HG02973 (cell line): ENCODE results near the gene SRSF12.
"Not testable (repeated sequence)": the region's sequence is repeated elsewhere in the genome, so short reads cannot be mapped to it uniquely, and the experiment has no call there.

ENCODE experiments used
- ATAC-seq: cut with Tn5 transposase; IDR thresholded peaks from one replicate; pipeline ENCODE4 v1.9.1; 2021; ENCODE audit warnings: moderate library complexity; ENCODE audit not compliant: unreplicated experiment

The SRSF12 gene

DNA sequence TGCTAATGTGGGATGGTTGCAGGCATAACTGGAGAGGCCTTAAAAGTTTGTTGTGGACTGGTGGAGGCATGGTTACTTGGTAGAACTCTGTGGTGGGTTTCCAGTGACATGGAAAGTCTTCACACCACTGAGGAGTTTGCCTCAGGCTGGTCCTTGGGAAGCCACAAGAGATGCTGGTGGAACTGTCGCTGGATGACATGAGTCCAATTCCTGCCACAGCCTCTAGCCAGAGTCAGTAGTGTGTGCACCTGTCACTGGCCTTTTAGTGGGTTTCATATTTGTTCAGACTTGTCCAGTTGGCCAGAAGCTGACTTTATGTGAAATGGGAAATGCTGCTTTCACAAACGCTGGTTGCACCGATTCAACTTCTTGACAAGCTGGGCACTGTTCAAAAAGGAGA, 13.7 kb upstream of the SRSF12 start:
- no peak for ATAC-seq

DNA sequence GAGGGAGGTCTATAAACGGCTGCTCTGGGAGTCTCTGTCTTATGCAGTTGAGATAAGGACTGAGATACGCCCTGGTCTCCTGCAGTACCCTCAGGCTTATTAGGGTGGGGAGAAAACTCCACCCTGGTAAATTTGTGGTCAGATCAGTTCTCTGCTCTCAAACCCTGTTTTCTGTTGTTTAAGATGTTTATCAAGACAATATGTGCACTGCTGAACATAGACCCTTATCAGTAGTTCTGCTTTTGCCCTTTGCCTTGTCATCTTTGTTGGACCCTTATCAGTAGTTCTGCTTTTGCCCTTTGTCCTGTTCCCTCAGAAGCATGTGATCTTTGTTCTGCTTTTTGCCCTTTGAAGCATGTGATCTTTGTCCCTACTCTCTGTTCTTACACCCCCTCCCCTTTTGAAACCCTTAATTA, 10.4 kb upstream of the SRSF12 start:
- ATAC-seq = not testable (repeated sequence)

DNA sequence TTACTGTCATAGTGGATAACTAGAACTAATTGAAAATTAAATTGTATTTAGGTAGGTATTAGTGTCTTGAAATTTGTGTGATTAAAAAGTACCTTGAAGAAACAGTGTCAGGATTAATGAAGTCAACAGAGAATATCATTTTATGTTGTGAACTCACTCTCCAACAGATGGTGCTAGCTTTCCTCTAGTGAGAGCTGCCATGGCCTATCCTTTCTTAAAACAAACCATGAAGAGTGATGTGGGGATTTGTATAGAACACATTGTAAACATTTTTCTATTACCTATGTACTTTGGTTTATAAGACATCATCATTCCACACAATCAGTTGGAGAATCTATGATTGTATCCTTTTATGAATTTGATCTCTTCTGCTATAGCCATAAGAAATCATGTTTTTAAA, 4.8 kb upstream of the SRSF12 start:
- ATAC-seq = no peak

DNA sequence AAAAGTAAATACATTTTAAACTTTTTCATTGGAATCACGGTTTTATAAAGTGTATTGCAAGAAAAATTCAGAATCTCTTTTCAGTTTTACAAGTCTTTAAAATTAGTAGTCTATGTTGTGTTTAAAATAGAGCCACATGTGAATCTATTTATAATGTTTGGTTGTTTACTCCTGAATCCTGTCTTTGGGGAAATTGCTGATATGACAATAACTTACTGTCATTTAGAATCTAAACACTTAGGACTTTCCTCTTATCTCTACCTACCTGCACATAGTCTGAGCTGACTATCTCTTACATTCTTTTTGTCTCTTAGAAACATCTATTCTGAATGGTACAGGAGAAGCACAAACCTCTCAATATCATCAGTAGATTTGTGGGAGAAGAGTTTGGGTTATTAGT, 4.1 kb upstream of the SRSF12 start:
- ATAC-seq = no peak

DNA sequence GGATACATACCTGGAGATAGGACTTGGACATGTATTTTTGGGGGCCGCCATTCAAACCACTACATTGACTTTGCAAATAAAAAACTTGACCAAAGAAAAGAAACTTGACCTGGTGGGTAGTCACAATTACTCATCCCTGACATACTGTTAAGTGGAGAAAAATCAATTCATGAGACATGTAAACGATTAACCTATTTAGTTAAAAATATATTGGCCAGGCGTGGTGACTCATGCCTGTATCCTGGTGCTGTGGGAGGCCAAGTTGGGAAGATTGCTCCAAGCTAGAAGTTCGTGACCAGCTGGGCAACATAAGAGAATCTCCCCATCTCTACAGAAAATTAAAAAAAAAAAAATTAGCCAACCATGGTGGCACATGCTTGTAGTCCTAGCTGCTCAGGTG, 2.5 kb upstream of the SRSF12 start:
- no peak for ATAC-seq

DNA sequence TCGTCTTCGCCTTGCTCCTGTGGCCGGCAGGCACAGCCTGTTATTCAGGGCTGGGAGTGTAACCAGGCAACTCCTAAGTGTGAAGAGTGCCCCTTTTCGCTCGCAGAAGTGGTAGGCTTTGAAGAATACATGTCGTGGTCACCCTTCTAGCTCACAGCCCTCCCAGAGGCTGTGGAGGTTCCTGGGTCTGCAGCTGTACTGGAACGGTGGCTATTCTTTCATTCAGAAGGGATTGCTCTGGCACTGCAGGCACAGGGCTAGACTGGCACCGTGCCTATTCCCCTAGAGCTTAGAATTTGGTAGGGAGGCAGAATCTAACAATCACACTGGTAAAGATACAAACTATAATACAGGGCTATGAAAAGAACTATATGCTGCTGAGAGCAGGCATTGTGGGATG, 1.1 kb upstream of the SRSF12 start:
- no peak for ATAC-seq

DNA sequence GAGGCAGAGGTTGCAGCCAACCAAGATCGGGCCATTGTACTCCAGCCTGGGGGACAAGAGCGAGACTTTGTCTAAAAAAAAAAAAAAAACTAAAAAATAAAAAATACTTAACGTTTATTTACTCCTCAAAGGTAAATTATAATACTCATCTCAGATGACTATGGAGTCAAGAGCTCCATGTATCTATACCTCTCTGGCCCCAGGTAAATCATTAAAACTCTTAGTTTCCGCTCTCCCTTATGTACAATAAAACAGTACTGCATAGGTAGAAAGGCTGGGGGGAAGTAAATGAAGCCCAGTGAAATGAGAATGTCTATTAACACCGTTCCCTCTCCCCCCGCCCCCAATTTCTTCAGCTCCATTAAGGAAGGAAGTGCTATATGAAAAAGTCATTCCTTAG, 1.2 kb downstream of the SRSF12 start:
- no peak for ATAC-seq

DNA sequence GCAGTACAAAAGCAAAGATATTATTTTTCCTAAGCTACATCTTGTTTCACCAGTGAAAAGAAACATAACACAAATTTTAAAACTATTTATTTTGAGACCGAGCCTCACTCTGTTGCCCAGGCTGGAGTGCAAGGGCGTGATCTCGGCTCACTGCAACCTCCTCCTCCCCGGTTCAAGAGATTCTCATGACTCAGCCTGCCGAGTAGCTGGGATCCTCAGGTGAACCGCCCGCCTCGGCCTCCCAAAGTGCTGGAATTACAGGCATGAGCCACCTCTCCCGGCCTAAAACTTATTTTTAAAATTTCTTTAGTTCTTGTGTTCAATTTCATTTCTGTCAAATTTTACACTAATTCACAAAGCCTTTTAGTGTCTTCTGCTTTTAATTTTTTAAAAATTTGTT, 5.9 kb downstream of the SRSF12 start:
- no peak for ATAC-seq

DNA sequence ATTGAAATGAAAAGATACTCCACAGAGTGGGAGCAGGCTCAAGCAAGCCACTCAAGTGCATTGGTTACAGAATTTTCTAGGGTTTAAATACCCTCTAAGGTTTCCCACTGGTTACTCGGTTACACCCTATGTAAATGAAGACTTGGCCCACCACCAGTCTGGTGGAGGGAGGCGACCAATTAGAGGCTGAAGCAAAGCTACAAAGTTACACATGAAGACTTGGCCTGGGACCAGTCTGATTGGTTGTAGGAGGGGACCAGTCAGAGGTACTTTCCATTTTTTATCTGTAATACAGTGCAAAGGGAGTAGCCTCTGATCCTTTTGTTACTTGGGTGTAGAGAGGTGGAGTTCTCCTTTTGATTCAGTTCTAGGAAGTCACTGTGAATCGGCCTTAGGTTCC, 7.6 kb downstream of the SRSF12 start:
- ATAC-seq = no peak

DNA sequence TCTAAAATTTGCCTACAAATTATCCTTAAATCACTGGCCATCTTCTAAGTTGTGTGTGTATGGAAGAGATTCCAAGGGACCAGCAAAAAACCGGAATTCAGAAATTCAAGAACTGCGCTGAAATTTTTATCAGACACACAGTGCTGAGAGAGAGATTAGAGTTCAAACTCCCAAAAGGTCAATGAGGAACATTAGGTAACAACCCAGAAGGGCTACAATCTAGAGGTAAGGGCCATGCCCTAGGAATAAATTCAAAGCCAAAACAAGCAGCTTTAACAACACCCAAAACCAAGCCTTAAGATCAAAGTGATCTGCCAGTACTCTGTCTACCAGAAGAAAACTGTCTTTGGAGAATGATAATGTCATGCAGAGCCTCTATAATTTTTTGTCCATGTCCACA, 17.8 kb downstream of the SRSF12 start:
- ATAC-seq = no peak

DNA sequence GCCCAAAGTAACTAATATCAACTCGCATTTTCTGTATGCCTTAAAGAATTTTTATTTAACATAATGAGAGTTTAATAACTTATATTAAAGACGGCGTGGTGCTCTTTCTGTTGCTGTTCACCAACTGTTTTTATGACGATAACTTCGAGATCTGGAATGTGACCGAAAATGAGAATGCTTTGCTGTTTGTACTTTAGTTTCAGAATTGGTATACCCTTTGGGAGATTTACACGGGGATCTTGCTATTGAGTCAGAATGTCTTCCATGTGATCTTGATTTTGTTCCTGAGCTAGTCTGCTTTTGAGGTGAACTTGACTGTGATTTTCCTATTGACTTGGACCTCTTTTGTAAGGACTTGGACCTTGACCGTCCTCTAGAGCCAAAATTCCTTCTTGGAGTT, 19.4 kb downstream of the SRSF12 start:
- ATAC-seq = no peak

DNA sequence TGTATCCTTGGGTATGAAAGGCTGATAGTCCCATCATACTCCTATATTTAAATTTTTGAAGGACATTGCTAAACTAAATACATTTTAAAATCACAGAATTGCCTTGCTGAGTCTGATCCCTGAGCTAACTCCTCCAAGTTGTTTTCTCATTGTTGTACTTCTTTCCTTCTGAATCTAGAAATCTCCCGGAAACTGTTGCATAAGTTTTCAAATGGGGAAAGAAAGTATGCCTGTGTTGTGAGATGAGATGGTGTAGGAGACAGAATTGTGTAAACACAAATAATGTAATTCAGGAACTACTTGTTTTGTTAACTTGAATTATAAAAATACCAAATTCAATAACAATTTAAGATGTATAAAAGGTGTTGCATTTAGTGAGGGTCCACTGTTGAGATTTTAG, 30.0 kb downstream of the SRSF12 start:
- ATAC-seq = no peak

DNA sequence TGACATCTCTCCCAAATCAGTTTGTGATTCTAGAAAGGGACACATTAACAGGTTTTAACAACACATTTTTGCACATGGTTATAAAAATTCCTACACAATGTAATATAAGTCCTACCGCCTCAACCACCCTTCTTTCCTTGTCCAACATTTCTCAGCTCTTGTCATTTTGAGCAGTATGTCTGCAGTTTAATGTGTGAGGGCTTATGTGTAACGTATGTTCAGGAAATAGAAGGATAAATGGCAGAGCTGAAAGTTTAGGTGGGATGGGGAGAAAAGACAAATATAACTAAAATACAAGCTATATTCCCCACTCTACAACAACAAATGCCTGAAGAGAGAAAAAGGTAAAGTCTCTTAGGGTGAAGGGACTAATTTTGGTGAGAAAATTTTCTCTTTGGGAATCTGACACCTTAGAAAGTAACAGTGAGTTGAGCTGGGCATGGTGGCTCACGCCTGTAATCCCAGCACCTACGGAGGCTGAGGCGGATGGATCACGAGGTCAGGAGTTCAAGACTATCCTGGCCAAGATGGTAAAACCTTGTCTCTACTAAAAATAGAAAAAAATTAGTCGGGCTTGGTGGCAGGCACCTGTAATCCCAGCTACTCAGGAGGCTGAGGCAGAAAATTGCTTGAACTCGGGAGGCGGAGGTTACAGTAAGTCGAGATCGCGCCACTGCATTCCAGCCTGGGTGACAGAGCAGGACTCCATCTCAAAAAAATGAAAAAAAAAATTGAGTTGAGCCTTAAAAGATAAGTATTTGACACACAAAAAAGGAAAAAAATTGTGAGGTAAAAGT, 32.3 kb downstream of the SRSF12 start:
- ATAC-seq = no peak

DNA sequence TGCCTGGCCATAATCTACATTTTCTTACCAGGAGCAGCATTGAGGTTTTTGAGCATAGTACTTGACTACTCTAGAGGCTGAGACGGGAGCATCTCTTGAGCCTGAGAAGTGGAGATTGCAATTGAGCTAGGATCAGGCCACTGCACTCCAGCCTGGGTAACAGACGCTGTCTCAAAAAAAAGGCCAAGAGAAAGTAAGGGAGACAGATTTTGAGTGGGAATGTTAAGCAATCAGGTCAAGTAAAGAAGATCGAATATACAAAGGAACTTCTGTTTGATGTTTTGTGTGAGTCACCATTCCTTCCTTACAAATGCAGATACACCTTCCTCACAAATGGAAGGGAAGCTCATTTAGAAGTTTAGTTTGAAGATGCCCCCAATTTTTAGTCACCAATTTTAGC, 32.9 kb downstream of the SRSF12 start:
- ATAC-seq = no peak

DNA sequence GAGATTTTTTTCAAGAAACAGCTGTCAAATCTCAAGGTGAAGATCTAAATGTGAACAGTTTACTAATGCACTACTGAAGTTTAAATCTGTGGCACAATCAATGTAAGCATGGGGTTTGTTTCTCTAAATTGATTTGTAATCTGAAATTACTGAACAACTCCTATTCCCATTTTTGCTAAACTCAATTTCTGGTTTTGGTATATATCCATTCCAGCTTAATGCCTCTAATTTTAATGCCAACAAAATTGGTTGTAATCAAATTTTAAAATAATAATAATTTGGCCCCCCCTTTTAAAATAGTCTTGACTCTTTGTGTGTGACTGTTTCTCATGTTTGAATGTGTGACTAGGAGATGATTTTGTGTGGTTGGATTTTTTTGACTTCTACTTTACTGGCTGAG, 33.3 kb downstream of the SRSF12 start:
- no peak for ATAC-seq

DNA sequence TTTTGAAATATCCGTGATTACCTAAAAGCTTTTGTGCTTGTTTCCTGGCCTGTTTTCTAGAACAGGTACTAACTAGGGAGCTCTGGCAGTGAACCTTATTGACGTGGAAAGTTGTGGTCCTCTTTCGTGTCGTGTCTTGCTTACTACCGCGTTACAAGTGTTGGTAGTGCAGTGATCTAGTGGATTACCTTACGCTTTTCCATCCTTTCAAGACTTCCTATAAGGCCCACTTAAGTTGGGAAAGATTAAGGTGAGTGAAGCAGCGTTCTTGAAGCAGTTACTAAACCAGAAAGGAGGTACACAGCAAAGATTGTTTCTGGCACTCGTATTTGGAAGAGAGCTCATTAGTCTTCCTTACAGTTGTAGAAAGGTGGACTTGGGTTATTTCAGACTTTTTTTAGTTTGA, 35.4 kb downstream of the SRSF12 start:
- ATAC-seq = no peak

DNA sequence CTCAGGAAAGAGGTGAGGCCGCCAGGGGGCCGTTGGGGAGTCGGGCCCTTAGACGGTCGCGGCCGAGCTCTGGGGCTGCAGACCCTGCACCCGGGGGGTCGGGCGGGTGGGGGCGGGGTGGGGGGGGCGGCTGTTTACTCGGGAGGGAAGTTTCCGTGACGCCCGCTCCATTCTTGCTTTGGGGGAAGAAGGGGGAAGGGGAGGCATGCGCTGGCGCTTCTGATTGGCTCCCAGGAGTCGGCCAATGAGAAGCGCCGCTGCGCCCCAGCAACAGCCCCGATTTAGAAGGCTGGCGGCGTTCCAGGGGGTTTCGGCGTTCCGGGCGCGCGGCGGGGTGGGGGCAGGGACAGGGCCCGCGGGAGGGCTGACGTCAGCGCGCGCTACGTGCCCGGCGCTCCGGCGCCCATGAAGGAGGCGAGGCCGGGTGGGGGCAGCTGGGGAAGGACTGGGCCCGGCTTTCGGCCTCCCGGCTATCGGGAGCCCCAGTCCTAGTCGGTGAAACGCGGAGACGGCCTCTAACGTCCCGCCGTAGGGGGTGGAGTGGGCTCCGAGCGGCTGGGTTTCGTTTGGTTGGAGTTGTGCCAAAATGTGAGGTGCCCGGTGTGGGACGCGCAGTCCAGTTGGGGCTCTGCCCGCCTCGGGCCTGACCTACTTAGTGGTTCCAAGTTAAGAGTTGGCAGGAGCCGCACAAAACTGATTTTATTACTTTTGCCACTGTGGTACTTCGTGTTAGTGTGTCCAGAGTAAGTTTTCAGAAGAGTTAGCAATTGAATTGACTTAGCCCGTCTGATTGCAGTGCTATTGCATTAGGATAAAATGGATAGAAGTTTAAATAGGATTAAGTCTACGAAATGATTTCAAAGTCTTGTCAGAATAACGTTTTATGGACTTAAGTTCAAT, 36.2 kb downstream of the SRSF12 start:
- ATAC-seq = peak; percentile 47

DNA sequence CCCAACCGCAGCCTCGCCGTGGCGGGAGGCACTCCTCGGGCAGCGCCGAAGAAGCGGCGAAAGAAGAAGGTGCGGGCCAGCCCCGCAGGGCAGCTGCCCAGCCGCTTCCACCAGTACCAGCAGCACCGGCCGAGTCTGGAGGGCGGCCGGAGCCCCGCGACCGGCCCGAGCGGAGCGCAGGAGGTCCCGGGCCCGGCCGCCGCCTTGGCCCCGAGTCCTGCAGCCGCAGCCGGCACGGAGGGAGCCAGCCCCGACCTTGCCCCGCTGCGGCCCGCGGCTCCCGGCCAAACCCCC, 36.8 kb downstream of the SRSF12 start:
- ATAC-seq = peak; percentile 11

DNA sequence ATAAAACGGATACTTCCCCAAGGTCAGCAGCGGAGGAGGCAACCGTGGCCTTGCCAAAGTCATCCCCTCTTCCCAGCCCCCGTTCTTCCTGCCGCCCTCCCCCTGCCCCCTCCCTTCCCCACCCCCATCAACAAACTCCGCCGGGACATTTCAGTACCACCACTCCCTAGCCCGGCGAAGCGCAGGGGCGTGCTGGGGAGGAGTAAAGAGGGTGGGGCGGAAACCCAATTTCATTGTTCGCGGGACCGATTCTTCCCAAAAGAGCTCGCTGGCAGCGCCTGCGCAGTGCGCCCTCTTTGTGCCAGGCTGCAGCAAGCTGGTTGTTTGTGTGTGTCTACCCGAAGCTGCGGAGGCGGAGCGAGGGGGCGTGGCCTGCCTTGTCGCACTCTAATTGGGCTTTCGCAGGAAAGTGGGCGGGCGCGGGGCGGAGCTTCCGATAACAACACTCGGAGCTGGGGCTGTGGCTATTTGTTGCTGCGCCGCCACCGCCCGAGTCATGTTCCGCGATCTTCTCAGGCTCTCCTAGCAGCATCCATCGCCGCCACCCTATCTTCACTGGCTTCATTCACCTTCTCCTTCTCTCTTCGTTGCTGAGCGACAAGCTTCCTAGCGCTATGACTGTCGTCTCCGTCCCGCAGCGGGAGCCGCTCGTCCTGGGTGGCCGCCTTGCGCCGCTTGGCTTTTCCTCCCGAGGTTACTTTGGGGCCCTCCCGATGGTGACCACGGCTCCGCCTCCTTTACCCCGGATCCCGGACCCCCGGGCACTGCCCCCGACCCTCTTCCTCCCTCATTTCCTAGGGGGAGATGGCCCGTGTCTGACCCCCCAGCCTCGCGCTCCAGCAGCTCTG, 37.4 kb downstream of the SRSF12 start, which contains the start of gene PNRC1:
PNRC1 (plus strand) TSS at position 471 of the 848 bp plus-strand sequence; CDS start at position 615, 144 bp downstream.
- peak; percentile 68 for ATAC-seq

DNA sequence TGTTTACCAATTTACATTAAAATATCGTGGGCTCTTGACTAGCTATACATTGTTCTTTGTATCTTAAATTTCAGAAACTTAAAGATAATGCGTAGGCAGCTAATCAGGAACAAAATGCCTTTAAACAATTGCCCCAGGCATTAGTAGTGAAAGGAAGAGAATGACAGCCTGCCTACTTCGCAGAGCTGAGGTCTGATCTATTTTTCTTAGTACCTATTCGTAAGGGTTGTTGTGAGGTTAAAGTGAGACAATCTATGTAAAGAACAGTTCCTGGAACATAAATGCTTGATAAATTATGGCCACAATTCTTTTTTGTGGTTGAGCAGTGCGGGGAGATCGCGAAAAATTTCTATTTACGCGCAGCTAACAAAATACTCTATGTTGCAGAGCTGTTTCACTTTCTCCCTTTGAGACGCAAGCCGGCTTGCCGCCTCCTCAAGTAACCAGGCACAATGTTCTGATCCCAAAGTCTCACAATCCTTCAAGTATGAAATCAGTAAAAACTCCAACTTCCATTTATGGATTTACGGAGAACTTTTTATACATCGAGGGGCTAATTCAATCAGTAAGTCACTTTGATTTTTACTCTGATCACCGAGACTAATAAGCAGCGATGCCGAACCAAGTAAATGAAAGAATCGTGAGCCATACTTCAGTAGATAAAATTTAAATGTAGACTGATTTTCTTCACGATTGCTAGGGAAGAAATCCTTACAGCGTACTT, 38.2 kb downstream of the SRSF12 start:
- no peak for ATAC-seq

DNA sequence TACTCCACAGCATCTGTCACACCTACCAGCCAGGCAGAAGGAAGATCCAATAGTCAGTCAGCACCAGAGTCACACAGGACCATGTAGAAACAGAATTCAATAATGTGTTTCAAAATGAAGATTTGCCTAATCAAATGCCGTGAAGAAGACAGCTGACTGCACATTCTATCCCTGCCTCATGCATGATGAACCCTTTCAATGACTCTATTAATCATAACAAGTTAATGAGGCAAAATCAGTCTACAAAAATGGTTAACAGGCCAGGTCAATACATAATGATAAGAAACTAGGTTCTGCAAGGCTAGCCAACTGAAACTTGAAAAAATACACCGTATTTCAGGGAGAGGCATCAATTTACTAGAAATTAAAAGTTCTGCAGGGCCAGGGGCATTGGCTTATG, 44.0 kb downstream of the SRSF12 start:
- no peak for ATAC-seq
